Ureter (tissue), 1 donor: ENCODE data around the gene HIPK3. TPM values are rescaled to one million over a fixed set of nuclear protein-coding genes. Genes with fewer than 3 reads are reported as not detected.
A peak's percentile ranks its signal among the peaks of the same experiment; 100 is the strongest.
"Not testable (repeated sequence)": the region's sequence is repeated elsewhere in the genome, so short reads cannot be mapped to it uniquely, and the experiment has no call there.

Experiments used
- DNase-seq: peaks from one replicate; pipeline ENCODE4 v3.0.0-alpha.2; 2020; ENCODE audit warnings: low spot score
- total RNA-seq: library from RNA; stranded (reverse); gene quantifications from one replicate; pipeline ENCODE4 v1.2.4, GENCODE V29; 2023
- donor health status: DM: yes; HTN: yes; CAD: no.

HIPK3 gene
- total RNA-seq, 1 donor from 2014 or later: 160 TPM

- DNase-seq: no peak
Measured at GRCh38 chr11:33303541-33303940, 46.4 kb downstream of the HIPK3 start.

- DNase-seq: not testable (repeated sequence)
Measured at GRCh38 chr11:33306821-33307220, 49.6 kb downstream of the HIPK3 start.

GRCh38 chr11:33307984-33308383 is 50.8 kb downstream of the HIPK3 start:
- DNase-seq: no peak

GRCh38 chr11:33309118-33309517 is 51.9 kb downstream of the HIPK3 start:
- no peak for DNase-seq

- DNase-seq: no peak
Measured at GRCh38 chr11:33310720-33311500, 53.7 kb downstream of the HIPK3 start.

GRCh38 chr11:33311680-33312079 is 54.5 kb downstream of the HIPK3 start:
- no peak for DNase-seq

GRCh38 chr11:33315822-33316221 is 58.6 kb downstream of the HIPK3 start:
- no peak for DNase-seq

GRCh38 chr11:33317662-33318061 is 60.5 kb downstream of the HIPK3 start:
- DNase-seq: no peak

DNA sequence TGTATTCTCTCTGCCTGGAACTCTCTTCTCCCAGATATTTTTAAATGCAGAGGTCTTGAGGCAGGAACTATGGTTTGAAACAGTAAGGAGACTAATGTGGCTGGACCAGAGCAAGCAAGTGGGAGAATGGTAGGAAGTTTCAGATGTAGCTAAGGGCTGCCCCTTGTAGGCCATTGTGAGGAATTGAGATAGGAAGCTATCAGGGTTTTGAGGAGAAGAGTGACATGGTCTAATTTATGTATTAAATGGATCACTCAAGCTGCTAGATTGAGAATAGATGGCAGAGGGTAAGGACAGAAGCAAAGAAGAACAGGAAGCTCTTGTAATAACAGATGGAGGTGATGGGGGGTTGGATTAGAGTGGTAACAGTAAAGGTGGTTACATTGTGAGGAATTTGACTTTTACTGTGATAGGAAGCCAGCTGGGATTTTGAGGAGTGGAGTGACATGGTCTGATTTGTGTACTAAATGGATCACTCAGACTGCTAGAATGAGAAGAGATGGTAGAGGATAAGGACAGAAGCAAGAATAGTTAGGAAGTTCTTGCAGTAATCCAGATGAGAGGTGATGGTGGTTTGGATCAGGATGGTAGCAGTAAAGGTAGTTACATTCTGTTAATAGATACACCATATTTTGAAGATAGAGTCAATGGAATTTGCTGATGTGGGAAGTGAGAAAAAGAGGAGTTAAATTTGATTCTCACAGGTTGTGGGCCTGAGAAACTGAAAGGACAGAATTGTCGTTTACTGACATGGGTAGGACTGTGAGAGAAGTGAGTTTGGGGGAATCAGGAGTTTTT is 63.0 kb downstream of the HIPK3 start:
- DNase-seq: no peak

- no peak for DNase-seq
Measured at GRCh38 chr11:33320814-33321330, 63.7 kb downstream of the HIPK3 start.

DNA sequence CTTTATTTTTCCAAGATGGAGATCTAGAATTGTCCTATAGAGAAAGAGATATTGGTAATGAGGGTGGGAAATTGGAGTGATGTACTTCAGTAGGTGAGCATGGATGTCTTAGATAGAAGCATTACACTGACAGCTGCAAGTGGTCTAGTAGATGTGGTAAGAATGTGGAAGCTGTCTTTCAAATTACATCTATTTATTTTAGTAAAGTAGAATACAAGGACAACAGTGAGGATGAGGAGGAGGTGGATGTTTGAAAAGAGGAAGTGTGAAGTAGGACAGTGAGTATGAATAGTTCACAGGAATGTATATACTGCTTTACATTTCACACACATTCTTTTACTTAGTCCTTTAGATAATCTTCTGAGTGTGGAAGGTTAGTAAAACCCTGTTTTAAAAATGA is 64.2 kb downstream of the HIPK3 start:
- no peak for DNase-seq

DNA sequence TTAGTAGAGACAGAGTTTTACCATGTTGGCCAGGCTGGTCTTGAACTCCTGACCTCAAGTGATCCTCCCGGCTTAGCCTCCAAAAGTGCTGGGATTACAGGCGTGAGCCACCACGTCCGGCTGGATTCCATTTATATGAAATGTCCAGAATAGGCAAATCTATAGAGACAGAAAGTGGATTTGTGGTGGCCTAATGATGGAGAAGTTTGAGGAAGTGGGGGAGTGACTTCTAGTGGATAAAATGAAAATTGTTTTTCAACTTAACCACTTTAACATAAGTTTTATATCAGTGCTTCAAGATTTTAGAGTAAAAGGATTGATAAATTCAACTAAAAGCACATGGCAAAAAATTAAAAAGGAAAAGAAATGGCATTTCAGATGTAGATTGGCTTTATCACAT is 66.2 kb downstream of the HIPK3 start:
- DNase-seq: no peak

DNA sequence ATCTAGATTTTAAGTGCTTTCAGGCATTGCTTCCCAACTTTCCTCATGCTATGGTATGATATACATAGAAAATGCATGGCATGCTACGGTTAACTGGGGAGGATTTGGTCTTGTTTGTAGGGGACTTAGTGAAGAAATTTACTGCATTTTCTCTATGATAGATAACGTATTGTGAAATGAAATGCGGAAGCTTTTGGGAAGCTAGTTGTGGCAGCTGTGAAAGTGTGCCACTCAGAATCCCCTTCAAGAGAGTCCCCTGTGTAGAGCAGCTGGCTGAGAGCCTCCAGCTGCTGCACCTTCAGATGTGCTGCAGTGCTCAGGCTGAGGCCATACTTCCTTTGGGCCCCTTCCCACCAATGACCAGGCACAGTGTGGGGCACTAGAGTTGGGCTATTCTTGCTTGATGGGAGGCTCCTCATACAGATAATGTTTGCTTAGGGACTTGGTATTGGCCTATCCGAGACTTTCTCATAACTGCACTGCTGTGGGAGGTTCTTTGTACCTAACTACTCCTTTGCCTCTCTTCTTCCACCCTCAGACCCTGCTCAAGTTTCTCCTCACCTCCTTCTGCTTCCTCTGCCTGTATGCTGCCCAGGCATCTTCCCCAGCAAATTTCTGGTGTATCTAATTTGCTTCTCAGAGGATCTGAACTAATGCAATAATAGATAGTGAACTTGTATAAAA is 67.3 kb downstream of the HIPK3 start:
- no peak for DNase-seq

DNA sequence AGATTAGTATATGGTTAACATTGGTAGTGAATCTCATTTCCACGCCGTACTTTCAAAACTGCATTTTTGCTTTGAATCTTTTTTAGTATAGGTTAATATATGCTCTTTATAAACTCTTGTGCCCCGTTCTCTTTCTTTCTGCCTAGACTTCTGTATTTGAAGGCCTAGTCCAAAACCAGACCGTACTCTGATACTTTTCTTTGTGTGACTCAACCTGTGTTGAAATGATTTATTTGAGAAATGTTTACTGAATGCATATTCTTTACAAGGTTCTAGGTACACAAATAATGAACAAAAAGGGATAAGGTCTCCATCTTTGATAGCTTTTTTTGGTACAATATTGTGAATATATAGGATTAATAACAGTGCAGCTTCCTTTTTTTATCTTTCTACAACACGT is 68.3 kb downstream of the HIPK3 start:
- DNase-seq: no peak

GRCh38 chr11:33329705-33330329 is 72.6 kb downstream of the HIPK3 start:
- DNase-seq: peak; percentile 48

DNA sequence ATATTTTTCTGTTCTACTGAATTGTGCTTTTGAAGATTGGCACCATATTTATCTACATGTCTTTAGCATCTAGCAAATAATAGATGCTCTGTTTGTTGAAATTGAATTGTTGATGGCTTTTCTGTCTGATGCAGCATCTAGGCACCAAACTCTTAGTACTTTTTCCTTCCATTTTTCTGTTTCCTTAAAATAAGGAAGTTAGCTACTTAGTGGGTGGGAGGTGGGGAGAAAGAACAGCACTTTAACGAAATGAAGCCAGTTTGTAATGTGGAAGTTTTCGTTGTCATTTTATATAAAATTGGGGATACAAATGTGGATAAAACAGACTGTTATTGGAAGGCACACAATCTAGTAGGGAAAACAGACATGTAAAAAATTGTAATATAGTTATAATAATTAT is 76.6 kb downstream of the HIPK3 start:
- DNase-seq: no peak

DNA sequence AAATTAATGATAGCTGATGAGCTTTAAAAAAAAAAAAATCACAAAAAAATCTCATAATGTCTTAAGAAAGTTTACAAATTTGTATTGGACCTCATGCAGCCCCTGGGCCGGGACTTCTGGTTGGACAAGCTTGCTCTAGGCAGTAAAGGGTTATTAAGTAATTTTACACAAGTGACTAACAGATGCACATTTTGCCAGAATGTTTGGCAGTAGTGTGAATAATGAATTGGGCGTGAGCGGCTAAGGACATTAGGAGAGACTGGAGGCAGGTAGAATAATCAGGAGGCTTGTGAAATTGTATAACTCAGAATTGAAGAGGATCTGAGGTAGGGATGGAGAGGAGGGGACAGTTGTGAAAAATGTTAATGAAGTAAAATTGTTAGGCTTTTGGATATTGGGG is 77.4 kb downstream of the HIPK3 start:
- no peak for DNase-seq

- no peak for DNase-seq
Measured at GRCh38 chr11:33339247-33339646, 82.1 kb downstream of the HIPK3 start.

- no peak for DNase-seq
Measured at GRCh38 chr11:33344611-33345010, 87.4 kb downstream of the HIPK3 start.

- no peak for DNase-seq
Measured at GRCh38 chr11:33347490-33348125, 90.4 kb downstream of the HIPK3 start.

- DNase-seq: no peak
Measured at GRCh38 chr11:33350287-33350686, 93.1 kb downstream of the HIPK3 start.
